Measurements from ENCODE around the gene CEP95.
"Not testable (repeated sequence)": the region's sequence is repeated elsewhere in the genome, so short reads cannot be mapped to it uniquely, and the experiment has no call there.

The CEP95 gene

GRCh38 chr17:64574646-64575045, 67.9 kb downstream of the CEP95 start:
- peaks cover 7% of the 10 kb centered on the region for H3K36me3 ChIP-seq
- TF ChIP-seq, protein P1, sequence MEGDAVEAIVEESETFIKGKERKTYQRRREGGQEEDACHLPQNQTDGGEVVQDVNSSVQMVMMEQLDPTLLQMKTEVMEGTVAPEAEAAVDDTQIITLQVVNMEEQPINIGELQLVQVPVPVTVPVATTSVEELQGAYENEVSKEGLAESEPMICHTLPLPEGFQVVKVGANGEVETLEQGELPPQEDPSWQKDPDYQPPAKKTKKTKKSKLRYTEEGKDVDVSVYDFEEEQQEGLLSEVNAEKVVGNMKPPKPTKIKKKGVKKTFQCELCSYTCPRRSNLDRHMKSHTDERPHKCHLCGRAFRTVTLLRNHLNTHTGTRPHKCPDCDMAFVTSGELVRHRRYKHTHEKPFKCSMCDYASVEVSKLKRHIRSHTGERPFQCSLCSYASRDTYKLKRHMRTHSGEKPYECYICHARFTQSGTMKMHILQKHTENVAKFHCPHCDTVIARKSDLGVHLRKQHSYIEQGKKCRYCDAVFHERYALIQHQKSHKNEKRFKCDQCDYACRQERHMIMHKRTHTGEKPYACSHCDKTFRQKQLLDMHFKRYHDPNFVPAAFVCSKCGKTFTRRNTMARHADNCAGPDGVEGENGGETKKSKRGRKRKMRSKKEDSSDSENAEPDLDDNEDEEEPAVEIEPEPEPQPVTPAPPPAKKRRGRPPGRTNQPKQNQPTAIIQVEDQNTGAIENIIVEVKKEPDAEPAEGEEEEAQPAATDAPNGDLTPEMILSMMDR (IDR thresholded peaks at IDR 0.05; ENCODE audit: low read depth, low read length) = no peak
- DNase-seq = no peak
- no peaks in the 10 kb centered on the region for H3K27me3 ChIP-seq
- no peaks in the 10 kb centered on the region for H3K9me3 ChIP-seq
- H3K4me3 ChIP-seq (ENCODE audit: low read depth, low read length) = no peak overlapping the region
- H3K4me1 ChIP-seq = no peaks in the 10 kb centered on the region

- H3K9me3 ChIP-seq = no peaks in the 10 kb centered on the region
- H3K36me3 ChIP-seq = peaks cover 4% of the 10 kb centered on the region
- H3K4me1 ChIP-seq = no peaks in the 10 kb centered on the region
- no peaks in the 10 kb centered on the region for H3K27me3 ChIP-seq
- DNase-seq = no peak
- TF ChIP-seq, protein P1 (IDR thresholded peaks at IDR 0.05; ENCODE audit: low read depth, low read length) = no peak
- no peak overlapping the region for H3K4me3 ChIP-seq (ENCODE audit: low read depth, low read length)
Observed at GRCh38 chr17:64575431-64575830, 68.7 kb downstream of the CEP95 start.

DNA sequence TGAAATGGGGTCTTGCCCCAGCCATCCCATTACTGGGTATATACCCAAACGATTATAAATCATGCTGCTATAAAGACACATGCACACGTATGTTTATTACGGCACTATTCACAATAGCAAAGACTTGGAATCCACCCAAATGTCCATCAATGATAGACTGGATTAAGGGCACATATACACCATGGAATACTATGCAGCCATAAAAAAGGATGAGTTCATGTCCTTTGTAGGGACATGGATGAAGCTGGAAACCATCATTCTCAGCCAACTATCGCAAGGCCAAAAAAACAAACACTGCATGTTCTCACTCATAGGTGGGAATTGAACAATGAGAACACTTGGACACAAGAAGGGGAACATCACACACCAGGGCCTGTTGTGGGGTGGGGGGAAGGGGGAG, 70.2 kb downstream of the CEP95 start:
- not testable (repeated sequence) for DNase-seq; H3K27me3 ChIP-seq; H3K36me3 ChIP-seq; H3K4me1 ChIP-seq; H3K9me3 ChIP-seq; H3K4me3 ChIP-seq (ENCODE audit: low read depth, low read length)

DNA sequence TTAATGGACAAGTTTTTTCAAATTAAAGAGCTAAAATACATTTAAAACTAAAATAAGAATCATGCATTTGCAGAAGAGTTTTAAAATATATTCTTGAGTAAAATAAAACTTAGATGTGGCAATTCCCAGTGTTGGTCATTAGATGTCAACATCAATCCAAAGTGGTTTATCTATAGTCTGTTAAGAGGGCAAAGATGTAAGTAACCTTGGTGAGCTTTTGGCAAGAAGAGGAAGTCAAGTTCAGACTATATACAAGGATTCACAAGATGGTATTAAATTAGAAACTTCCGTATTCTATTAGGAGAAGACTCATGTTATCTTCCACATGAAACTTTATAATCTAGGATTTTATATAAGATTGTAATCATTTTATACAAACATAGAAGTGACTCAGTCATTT, 73.1 kb downstream of the CEP95 start:
- no peak for DNase-seq
- H3K27me3 ChIP-seq = no peaks in the 10 kb centered on the region
- TF ChIP-seq, protein P1 (IDR thresholded peaks at IDR 0.05; ENCODE audit: low read depth, low read length) = no peak
- H3K4me3 ChIP-seq (ENCODE audit: low read depth, low read length) = no peak overlapping the region
- no peaks in the 10 kb centered on the region for H3K9me3 ChIP-seq
- peaks cover 3% of the 10 kb centered on the region; the same call in 1 of the 2 replicates for H3K36me3 ChIP-seq
- no peaks in the 10 kb centered on the region for H3K4me1 ChIP-seq

DNA sequence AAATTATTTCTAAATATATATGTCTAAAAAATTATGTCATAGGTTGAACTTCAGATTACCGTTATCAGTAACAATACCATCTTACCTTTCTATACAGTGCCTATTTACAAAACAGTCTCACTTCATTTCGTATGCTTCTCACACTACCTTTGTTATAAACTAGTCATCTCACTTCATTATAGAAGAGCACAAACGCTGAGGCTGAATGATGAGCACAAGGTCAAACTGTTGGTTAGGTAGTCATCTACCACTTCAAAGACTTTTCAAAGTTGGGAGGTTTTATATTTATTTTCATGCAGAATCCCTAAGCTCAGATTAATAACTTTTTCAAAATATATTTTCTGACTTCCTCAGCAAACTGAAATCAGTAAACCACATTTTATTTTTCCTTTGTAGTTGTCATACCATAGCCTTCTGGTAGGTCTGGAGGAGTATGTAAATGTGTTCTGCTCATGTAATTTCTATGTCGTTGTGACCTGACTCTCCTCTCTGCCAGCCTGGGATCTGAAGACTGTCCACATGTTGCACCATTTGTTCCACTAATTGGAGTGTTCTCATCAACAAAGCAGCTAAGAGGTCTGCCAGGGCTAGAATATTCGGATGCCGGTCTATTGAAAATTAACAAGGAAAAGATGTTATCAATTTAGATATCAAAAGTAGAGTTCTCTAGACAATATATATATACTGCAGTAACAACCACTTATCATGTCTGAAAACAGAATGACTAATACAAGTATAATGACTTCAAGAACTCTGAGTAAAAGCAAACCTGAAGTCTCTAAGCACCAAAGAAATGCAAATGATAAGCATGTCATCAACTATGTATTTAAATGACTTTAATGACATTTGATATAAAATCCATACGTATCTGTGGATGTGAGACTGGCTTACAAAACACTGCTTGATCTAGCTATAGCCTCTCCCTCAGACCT, 73.9 kb downstream of the CEP95 start:
- H3K4me1 ChIP-seq = no peaks in the 10 kb centered on the region
- no peak overlapping the region for H3K4me3 ChIP-seq (ENCODE audit: low read depth, low read length)
- peaks cover 3% of the 10 kb centered on the region; the same call in 1 of the 2 replicates for H3K36me3 ChIP-seq
- TF ChIP-seq, protein P1 (IDR thresholded peaks at IDR 0.05; ENCODE audit: low read depth, low read length) = no peak
- no peaks in the 10 kb centered on the region for H3K9me3 ChIP-seq
- H3K27me3 ChIP-seq = no peaks in the 10 kb centered on the region
- no peak for DNase-seq

GRCh38 chr17:64583038-64583437, 76.3 kb downstream of the CEP95 start:
- H3K9me3 ChIP-seq = no peaks in the 10 kb centered on the region
- TF ChIP-seq, protein P1 (IDR thresholded peaks at IDR 0.05; ENCODE audit: low read depth, low read length) = no peak
- H3K4me1 ChIP-seq = no peaks in the 10 kb centered on the region
- H3K4me3 ChIP-seq (ENCODE audit: low read depth, low read length) = no peak overlapping the region
- DNase-seq = no peak
- peaks cover 3% of the 10 kb centered on the region; the same call in 1 of the 2 replicates for H3K36me3 ChIP-seq
- H3K27me3 ChIP-seq = no peaks in the 10 kb centered on the region
